Hematopoietic multipotent progenitor cell treated with erythropoietin and hydrocortisone succinate and interleukin-3 and kit ligand, for 4 days (in vitro differentiated cells): Measurements from ENCODE around the gene ZHX3.

Experiments used
- DNase-seq: peaks from one replicate; pipeline ENCODE4 v3.0.0-alpha.2; 2015

The ZHX3 gene, protein sequence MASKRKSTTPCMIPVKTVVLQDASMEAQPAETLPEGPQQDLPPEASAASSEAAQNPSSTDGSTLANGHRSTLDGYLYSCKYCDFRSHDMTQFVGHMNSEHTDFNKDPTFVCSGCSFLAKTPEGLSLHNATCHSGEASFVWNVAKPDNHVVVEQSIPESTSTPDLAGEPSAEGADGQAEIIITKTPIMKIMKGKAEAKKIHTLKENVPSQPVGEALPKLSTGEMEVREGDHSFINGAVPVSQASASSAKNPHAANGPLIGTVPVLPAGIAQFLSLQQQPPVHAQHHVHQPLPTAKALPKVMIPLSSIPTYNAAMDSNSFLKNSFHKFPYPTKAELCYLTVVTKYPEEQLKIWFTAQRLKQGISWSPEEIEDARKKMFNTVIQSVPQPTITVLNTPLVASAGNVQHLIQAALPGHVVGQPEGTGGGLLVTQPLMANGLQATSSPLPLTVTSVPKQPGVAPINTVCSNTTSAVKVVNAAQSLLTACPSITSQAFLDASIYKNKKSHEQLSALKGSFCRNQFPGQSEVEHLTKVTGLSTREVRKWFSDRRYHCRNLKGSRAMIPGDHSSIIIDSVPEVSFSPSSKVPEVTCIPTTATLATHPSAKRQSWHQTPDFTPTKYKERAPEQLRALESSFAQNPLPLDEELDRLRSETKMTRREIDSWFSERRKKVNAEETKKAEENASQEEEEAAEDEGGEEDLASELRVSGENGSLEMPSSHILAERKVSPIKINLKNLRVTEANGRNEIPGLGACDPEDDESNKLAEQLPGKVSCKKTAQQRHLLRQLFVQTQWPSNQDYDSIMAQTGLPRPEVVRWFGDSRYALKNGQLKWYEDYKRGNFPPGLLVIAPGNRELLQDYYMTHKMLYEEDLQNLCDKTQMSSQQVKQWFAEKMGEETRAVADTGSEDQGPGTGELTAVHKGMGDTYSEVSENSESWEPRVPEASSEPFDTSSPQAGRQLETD

DNA sequence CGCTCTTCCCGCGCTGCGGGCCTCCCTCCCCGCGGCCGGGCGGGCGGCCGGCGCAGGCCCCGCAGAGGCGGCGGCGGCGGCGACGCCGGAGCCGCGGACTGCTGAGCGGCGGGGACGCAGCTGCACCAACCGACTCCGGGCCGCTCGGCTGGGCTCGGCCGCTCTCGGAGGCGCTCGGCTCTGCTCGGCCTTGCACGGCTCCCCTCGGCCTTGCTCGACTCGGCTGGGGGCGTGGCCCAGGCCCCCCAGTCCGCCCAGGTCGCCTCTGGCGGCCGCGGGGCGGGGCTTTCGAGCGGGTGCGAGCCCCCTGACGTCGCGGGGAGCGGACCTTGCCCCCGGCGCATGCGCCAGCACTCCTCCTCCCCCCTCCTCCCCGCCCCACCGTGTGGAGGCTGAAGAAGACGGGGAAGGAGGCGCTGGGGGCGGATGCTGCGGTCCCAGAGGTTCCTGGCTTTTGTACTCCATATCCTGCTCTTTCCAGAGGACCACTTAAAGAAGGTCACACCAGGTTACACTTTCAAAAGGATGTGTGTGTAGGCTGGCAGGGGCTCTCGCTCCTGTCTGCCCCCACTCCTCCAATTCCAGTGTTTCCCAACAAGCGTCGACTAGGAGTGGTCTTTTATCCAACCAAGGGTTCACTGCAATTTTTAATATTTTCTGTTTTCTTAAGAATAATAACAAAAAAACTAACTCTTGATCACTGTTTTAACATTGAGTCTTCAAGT is at the start of gene ZHX3:
TSS of gene ZHX3 (minus strand) at position 186 of the 725 bp plus-strand sequence. CDS start 112,815 bp downstream, outside the sequence.
- peak; percentile 99 for DNase-seq

GRCh38 chr20:41367393-41367695 is 49.8 kb upstream of the ZHX3 start:
- DNase-seq, result no peak

DNA sequence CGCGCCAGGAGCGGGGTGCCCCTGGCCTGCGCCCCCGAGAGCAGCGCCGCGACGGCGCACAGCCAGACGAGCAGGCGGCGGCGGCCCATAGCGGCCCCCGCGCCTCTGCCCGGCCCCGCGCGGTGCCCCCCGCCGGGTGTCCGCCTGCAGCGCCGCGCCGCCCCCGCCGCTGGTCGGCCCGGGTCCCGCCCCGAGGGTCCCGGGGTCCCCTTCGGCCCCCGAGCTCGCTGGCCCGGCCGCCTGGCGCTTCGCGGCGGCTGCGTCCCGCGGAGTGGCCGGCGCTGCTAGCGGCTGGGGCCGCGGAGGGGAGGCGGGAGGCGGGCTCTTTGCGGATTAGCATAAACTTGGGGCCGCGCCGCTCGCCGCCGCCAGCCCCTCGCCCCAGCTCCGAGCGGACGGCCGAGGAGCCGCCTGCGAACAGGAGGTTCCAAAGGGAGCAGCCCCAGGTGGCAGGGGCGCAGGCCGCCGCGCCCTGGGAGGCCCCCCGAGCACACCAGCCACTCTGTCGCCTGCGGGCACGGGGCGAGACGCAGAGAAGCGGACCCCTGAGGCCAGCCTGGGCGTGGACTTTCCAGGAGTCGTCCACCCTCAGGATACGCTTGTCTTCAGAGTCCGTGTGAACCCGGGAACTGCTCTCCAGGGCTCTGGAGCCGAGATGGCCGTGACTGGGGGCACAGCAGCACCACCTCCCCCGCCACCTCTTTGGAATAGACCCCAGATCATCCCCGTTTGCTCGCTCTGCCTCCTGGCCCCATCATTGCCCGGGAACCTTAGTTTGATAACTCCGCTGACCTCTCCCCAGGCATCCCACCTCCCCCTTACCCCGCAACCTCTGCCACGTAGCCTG is 49.2 kb upstream of the ZHX3 start, which contains the start of gene EMILIN3:
TSS of gene EMILIN3 (minus strand) at position 273 of the 847 bp plus-strand sequence. CDS start at position 89, 184 bp downstream.
- no peak for DNase-seq

- peak; percentile 26 for DNase-seq
Measured at GRCh38 chr20:41365777-41366545, 48.4 kb upstream of the ZHX3 start.

DNA sequence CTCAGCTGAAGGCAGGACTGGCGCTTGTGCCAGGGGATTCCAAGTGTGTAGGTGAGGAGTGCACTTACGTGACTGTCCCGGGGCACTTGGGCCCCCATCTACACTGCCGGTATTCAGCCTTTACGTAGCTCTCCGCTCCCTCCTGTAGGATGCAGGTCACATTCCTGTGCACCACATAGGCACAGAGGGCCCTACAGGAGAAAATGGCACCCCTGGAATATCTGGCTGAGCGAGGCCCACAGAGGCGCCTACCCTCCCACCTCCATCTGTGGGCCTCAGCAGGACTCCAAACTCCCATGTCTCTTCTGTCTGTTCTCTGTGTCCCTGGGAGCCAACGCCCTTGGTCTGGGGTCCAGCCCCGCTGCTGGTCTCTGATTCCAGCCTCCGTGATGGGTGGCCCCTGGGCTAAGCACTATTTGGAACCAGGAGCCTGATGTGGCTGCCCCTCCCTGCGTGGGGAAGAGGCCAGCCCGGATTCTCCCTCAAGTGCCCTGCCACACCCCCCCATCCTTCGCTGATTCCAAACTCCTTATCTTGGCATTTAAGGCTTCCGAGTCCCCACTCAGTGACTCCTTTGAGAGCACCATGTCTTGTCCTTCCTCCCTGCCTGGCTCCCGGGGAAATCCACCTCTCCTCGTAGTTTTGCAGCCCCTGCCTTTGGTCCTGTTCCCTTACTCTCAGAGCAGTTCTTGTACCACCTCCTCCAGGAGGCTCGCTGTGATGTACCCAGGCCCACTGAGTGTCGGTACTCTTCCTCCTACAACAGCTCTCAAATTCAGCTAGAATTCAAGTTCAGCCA is 47.6 kb upstream of the ZHX3 start:
- DNase-seq, result no peak

DNA sequence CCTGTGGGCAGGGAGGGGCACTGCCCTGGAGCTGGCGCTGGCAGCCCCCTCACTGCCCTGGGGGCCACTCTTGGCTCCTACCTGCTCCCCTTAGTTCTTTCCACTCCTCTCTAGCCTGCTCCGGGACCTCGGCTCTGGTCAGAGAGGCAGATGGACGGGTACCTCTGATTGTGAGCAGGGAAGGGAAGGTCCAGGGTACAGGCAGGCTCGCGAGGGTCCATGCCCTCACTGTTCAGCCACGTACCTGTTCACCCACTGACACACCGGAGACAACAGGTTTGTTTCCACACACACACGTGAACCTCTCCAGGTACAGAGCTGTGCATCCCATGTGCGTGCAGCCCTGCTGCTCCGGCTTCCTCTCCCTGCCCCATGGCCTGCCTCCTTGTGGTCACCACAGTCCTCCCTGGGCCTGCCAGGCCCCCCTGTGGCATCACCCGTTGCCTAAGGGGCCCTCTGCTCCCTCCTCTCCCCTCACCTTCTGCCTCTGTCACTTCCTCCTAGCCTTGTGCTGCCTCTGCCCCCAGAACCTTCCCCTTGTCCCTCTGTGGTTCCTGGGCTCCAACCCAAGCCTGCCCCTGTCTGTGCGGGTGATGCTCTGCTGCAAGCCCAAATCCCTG is 46.8 kb upstream of the ZHX3 start:
- DNase-seq, result no peak

GRCh38 chr20:41363601-41364000 is 46.1 kb upstream of the ZHX3 start:
- DNase-seq, result no peak

GRCh38 chr20:41362748-41363140 is 45.2 kb upstream of the ZHX3 start:
- no peak for DNase-seq

DNA sequence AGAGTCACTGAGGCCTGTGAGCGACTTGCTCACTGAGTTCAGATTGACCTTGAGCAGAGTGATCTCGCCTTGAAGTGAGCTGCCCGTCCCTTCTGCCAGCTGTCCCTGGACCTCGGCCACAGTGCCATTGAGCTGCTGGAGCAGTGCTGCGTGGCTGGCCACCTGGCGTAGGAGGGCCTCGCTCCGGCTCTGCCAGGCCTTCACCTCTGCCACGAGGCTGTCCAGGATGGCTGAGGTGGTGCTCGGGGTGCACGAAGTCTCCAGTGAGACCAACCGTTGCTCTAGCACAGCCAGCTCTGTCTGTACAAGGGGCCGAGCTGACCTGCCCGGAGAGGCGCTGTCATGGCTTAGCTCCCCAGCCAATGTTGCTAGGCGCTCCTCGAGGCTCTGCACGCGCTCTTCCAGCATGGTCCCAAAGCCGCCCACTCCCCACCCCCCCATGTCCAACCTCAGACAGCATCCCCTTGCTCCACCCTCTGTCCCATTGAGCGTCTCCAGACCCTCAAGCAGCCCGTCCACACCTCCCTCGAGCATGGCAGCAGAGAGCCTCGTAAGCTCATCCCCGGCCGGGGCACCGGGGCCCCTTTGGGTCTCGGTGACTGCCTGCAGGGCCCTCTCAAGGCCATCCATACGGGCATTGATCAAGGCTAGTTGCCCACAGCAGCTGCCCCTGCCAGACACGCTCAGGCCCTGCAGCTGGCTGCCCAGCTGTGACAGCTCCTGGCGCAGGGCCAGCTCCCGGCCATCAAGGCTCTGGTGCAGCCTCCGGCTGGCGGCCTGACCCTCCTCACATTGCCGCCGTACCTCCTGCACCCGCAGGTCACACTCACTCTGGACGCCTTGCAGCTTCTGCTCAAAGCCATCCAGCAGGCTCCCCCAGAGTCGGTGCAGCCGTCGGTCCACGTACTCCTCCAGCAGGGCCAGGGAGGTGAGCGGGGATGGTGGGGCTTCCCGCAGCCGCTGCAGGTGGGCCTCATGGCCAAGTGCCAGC is 44.5 kb upstream of the ZHX3 start:
- no peak for DNase-seq

- DNase-seq, result no peak
Measured at GRCh38 chr20:41360831-41361756, 43.6 kb upstream of the ZHX3 start.

DNA sequence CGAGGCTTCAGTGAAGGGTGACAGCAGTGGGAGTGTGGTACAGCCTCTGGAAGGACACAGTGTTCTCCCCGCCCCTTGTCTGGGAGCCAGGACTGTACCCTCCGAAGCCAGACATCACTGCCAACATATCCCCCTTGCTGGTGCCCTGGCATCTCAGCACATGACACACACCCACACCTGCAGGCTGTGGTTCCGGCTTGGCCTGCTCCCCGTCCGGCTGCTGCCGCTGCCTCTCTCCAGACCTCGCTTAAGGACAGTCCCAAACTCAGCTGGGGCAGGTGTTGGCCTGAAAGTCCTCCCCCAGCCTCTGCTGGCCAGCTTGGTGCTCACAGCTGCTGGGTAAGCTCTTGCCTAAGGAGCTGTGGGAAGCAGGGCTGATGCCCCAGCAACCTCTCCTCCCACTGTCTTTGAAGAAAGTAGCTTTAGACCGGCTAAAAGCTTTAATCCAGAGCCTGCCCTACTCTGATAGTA is 42.0 kb upstream of the ZHX3 start:
- DNase-seq, result no peak

DNA sequence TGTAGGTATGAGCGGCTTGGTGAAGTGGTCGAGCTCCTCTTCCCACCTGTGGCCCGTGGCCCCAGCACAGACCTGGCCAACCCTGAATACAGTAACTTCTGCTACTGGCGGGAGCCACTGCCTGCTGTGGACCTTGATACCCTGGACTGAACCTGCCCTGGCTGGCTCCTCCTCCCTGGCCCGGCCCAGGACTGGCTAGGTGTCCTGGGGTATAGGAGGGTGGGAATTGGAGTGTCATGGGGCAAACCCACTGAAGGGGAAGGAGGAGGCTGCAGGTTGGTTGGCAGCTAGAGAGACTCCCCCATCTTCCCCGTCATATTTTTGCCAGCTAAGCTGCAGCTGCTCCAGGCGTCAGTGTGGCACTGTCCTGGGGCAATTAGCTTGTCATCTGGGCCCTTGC is 41.2 kb upstream of the ZHX3 start:
- no peak for DNase-seq

- no peak for DNase-seq
Measured at GRCh38 chr20:41358230-41358629, 40.7 kb upstream of the ZHX3 start.

DNA sequence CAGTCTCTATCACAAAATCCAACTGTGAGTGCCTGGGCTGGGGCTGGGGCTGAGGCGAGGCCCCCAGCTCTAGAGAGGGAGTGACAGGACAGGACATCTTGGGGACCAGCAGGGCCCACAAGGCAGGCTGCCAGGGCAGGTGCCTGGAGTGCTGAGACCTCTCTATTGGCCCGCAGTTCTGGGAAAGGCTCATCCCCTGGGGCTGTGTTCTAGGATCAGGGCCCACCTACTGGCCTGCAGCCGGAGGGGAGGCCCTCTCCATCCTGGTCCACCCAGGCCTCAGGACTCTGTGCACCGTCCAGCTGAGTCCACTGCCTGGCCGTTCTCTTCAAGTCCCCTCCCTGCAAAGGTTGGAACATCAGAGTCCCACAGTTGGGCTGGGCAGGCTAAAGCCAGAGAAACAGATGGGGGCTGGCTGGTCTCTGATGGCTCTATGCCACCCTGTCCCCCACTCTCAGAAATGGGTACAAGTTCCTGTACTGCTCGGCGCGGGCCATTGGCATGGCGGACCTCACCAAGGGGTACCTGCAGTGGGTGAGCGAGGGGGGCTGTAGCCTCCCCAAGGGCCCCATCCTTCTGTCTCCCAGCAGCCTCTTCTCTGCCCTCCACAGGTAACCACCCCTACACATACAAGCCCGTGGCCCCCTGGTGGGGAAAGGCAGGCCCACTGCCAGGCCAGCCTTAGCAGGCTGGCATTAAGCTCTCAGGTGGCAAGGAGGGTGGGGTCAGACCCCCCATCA is 40.1 kb upstream of the ZHX3 start:
- DNase-seq, result no peak

DNA sequence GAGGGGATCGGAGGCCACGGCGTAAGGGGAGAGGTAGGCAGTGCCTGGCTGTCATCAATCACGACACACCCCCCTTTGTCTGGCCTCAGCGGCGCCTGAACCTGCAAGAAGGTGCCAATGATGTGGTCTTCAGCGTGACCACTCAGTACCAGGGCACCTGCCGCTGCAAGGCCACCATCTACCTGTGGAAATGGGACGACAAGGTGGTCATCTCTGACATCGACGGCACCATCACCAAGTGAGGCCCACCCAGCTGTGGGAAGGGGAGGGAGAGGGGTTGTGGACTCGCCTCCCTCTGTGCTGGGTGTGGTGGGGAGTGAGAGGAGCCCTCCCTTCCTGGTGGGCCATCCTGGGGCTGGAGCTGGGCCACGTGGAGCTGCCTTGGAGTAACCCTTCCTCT is 39.4 kb upstream of the ZHX3 start:
- no peak for DNase-seq

- no peak for DNase-seq
Measured at GRCh38 chr20:41355598-41356203, 38.2 kb upstream of the ZHX3 start.
